NOMO-1 (cell line): ENCODE results near the gene GPR39.
A peak's percentile ranks its signal among the peaks of the same experiment; 100 is the strongest.

Source experiments
- DNase-seq, 2 experiments: peaks; one replicate each; lab custom pipeline; 2025; ENCODE audit not compliant: unreplicated experiment in 2 of 2; lab: John Stamatoyannopoulos, UW

The GPR39 gene

GRCh38 chr2:132595693-132596092 lies 179.1 kb downstream of the GPR39 start:
- DNase-seq, result no peak

GRCh38 chr2:132597166-132597565 lies 180.6 kb downstream of the GPR39 start:
- DNase-seq, result no peak

GRCh38 chr2:132597831-132598230 lies 181.2 kb downstream of the GPR39 start:
- DNase-seq, result no peak

GRCh38 chr2:132598536-132598935 lies 181.9 kb downstream of the GPR39 start:
- no peak for DNase-seq

- DNase-seq, result no peak
Measured at GRCh38 chr2:132599556-132599955, 183.0 kb downstream of the GPR39 start.

GRCh38 chr2:132604561-132604960 lies 188.0 kb downstream of the GPR39 start:
- no peak for DNase-seq

GRCh38 chr2:132605236-132606180 lies 188.9 kb downstream of the GPR39 start:
- DNase-seq, result no peak

- no peak for DNase-seq
Measured at GRCh38 chr2:132606649-132607048, 190.0 kb downstream of the GPR39 start.

GRCh38 chr2:132607426-132608090 lies 191.0 kb downstream of the GPR39 start:
- no peak for DNase-seq

GRCh38 chr2:132608311-132608710 lies 191.7 kb downstream of the GPR39 start:
- no peak for DNase-seq

GRCh38 chr2:132609101-132609890 lies 192.7 kb downstream of the GPR39 start:
- no peak for DNase-seq

- DNase-seq, result no peak
Measured at GRCh38 chr2:132611719-132612118, 195.1 kb downstream of the GPR39 start.

- no peak for DNase-seq
Measured at GRCh38 chr2:132615329-132616085, 198.9 kb downstream of the GPR39 start.

GRCh38 chr2:132617989-132618388 lies 201.4 kb downstream of the GPR39 start:
- no peak for DNase-seq

GRCh38 chr2:132618734-132619133 lies 202.1 kb downstream of the GPR39 start:
- no peak for DNase-seq

GRCh38 chr2:132620115-132620514 lies 203.5 kb downstream of the GPR39 start:
- no peak for DNase-seq

- no peak for DNase-seq
Measured at GRCh38 chr2:132621131-132621875, 204.7 kb downstream of the GPR39 start.

GRCh38 chr2:132623096-132623839 lies 206.7 kb downstream of the GPR39 start:
- DNase-seq, result peak; percentile 22 to 28

GRCh38 chr2:132627536-132627935 lies 210.9 kb downstream of the GPR39 start:
- no peak for DNase-seq
